ENCODE results near the gene MVK. TPM values are rescaled to one million over a fixed set of nuclear protein-coding genes. Genes with fewer than 3 reads are reported as not detected.

The MVK gene
- total and polyA plus RNA-seq, 4 donors = 34.9 to 50.3 (median 41.4) TPM

GRCh38 chr12:109540526-109541412 is 32.8 kb upstream of the MVK start:
- TF ChIP-seq RXRA (IDR thresholded peaks at IDR 0.05) (no peak), REST (IDR thresholded peaks at IDR 0.05) (no peak), MAX (IDR thresholded peaks at IDR 0.05) (no peak), ATF3 (IDR thresholded peaks at IDR 0.05) (no peak), YY1 (IDR thresholded peaks at IDR 0.05) (no peak), CTCF (IDR thresholded peaks at IDR 0.05; ENCODE audit: low read depth, low read length, missing input control) (no peak), FOXA2 (IDR thresholded peaks at IDR 0.05) (no peak), RAD21 (IDR thresholded peaks at IDR 0.05) (no peak), GABPA (IDR thresholded peaks at IDR 0.05 in 1 of 2, conservative IDR thresholded peaks at IDR 0.05 in 1 of 2) (no peak), NR2F2 (IDR thresholded peaks at IDR 0.05) (no peak), SP1 (IDR thresholded peaks at IDR 0.05) (no peak), ZBTB33 (IDR thresholded peaks at IDR 0.05) (no peak), EGR1 (IDR thresholded peaks at IDR 0.05; ENCODE audit: low read depth in 2 of 2) (no peak), HNF4A (conservative IDR thresholded peaks at IDR 0.05) (no peak), JUND (IDR thresholded peaks at IDR 0.05) (no peak), FOXA1 (IDR thresholded peaks at IDR 0.05) (no peak), HNF4G (IDR thresholded peaks at IDR 0.05) (no peak), TAF1 (conservative IDR thresholded peaks at IDR 0.05) (no peak)
- Histone ChIP-seq H3K4me3 (ENCODE audit: low read depth in 1 of 3, low read length in 3 of 3) (no peak overlapping the region), H3K9ac (ENCODE audit: low read depth in 1 of 2, low read length in 2 of 2) (no peak overlapping the region), H3K36me3 (ENCODE audit: control insufficient read depth in 4 of 4, insufficient read depth in 3 of 4, low read depth in 1 of 4, low read length in 3 of 4) (no peaks in the 10 kb centered on the region), H3K27ac (ENCODE audit: low read depth in 1 of 2, low read length in 2 of 2) (no peak overlapping the region), H3K4me1 (ENCODE audit: control insufficient read depth in 4 of 4, insufficient read depth in 4 of 4, low read length in 3 of 4) (no peaks in the 10 kb centered on the region), H3K27me3 (ENCODE audit: control insufficient read depth in 4 of 4, insufficient read depth in 4 of 4, low read length in 3 of 4) (no peaks in the 10 kb centered on the region), H3K9me3 (ENCODE audit: control insufficient read depth in 4 of 4, low read length in 3 of 4) (no peaks in the 10 kb centered on the region)
- 90% methylated on average over 16 of the region's 16 CpGs for WGBS
- DNase-seq (ENCODE audit: low spot score) = no peak

All from liver (tissue), 9 donors.